GM12873 (cell line): ENCODE results near the gene CTNS.

ENCODE experiments used
- TF ChIP-seq, protein P1 (sequence below): IDR thresholded peaks from 2 replicates; pipeline ENCODE4 v1.5.1; 2012; ENCODE audit warnings: low read depth, mild to moderate bottlenecking, moderate library complexity, low read length, control low read depth; ENCODE audit not compliant: insufficient read depth; ENCODE audit errors: missing control alignments

Gene CTNS

DNA sequence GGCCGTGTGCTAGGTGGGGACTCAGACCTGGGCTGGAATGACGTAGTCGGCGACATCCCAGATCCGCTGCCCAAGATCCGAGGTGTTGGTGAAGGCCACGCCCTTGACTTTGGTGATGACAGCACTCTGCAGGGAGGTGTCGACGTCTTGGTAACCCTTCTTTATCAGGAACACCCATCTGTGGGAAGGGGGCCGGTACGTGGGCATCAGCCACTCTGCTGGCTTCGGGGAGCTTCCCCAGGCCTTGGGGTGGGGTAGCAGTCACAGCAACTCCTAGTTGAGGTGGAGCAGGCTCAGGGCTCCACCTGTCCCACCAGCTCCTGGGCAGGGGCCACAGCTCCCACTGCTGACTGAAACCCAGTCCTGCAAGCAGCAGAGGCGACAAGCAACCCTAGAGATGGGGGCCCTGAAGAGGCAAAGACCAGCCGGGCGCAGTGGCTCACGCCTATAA, 55.1 kb downstream of the CTNS start:
- TF ChIP-seq, protein P1, sequence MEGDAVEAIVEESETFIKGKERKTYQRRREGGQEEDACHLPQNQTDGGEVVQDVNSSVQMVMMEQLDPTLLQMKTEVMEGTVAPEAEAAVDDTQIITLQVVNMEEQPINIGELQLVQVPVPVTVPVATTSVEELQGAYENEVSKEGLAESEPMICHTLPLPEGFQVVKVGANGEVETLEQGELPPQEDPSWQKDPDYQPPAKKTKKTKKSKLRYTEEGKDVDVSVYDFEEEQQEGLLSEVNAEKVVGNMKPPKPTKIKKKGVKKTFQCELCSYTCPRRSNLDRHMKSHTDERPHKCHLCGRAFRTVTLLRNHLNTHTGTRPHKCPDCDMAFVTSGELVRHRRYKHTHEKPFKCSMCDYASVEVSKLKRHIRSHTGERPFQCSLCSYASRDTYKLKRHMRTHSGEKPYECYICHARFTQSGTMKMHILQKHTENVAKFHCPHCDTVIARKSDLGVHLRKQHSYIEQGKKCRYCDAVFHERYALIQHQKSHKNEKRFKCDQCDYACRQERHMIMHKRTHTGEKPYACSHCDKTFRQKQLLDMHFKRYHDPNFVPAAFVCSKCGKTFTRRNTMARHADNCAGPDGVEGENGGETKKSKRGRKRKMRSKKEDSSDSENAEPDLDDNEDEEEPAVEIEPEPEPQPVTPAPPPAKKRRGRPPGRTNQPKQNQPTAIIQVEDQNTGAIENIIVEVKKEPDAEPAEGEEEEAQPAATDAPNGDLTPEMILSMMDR, result peak; percentile 31

DNA sequence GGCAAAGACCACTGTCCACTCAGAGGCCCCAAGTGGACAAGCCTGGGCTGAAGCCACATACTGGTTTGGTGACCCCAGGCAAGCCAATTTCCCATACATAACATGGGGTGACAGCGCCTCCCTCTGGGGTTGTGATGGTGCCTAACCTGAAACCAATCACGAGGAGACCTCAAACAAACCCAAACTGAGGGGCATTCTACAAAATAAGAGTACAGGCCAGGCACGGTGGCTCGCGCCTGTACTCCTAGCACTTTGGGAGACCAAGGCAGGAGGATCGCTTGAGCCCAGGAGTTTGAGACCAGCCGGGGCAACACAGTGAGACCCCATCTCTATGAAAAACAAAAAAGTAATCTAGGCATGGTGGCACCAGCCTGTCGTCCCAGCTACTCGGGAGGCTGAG, 55.8 kb downstream of the CTNS start:
- TF ChIP-seq, protein P1, result peak; percentile 25

DNA sequence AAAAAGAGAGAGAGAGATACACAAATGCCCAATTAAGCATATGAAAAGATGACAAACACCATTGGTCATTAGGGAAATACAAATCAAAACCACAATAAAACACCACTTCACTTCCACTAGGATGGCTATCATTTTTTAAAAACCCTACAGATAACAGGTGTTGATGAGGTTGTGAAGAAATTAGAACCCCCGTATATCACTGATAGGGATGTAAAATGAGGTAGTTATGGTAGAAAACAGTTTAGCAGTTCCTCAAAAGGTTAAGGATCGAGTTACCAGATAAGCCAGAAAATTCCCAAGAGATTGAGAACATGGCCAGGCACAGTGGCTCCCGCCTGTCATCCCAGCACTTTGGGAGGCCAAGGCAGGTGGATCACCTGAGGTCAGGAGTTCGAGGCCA, 56.6 kb downstream of the CTNS start:
- TF ChIP-seq, protein P1, result no peak

DNA sequence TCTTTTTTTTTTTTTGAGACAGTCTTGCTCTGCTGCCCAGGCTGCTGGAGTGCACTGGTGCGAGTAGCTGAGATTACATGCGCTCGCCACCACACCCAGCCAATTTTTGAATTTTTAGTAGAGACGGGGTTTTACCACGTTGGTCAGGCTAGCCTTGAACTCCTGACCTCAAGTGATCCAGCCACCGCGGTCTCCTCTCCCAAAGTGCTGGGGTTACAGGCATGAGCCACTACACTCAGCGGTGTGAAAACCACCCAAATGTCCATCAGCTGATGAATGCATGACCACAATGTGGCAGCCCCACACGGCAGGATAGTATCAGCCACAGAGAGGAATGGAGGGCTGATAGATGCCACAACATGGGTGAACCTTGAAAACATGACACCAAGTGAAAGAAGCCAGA, 57.3 kb downstream of the CTNS start:
- TF ChIP-seq, protein P1, result no peak

DNA sequence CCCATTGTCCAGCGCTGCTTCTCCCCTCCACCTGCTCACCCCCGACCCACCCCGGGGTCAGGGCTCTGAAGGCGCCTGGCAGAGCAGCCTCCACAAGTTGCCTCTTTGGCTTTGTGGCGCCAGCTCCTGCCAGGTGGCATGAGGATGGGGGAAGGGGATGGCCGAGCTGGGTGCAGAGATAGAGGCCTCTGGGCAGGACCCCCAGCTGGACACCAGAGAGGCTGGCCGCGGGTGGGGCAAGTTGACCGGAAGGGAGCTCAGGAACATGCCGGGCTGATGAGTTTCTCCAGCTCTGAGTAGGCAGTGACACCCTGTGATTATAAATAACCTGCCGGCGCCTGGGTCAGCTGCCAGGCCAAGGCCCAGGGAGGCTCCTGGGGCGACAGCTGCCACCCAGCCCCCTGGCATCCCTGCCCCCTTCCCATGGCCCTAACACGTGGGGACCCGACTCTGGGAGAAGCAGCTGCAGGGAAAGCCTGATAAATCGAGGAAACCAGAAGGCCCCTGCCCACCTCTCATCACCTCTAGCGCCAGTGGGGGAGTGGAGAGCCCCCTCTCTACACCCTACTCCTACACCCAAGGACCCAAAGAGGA, 58.7 kb downstream of the CTNS start:
- TF ChIP-seq, protein P1, result no peak

DNA sequence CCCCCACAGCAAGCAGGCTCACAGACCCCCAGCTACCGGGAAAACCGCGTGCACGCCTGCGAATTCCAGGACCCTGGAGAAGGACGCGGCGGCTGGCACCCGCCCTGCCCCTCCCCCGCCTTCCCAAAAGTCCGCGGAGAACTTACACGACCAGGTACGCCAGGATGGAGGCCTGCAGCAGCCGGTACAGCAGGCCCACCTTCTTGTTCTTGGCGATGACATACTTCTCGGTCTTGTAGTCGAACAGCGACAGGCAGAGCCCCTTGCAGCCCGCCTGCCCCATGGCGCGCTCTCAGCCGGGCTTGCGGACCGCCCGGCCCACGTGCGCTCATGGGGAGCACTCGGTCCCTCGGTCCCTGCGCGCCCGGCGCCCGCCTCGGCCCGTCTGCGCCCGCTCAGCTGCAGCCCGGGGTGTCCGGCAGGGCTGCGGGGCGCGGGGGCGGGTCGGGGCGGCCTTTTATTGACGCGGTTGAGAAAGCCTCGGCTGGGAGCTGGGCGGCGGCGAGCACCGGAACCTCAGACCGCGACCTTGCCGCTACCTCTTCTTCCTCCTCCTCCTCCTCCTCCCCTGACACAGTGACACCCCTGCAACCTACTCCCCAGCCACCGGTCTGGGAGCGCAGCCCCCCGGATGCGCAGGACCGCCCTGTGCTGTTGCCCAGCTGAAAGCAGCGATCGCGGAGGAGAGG, 59.3 kb downstream of the CTNS start, which contains the start of gene P2RX5:
Gene P2RX5 (minus strand): TSS at position 433 of the 689 bp plus-strand sequence. CDS start 150 bp downstream, at position 283.
- TF ChIP-seq, protein P1, result no peak

DNA sequence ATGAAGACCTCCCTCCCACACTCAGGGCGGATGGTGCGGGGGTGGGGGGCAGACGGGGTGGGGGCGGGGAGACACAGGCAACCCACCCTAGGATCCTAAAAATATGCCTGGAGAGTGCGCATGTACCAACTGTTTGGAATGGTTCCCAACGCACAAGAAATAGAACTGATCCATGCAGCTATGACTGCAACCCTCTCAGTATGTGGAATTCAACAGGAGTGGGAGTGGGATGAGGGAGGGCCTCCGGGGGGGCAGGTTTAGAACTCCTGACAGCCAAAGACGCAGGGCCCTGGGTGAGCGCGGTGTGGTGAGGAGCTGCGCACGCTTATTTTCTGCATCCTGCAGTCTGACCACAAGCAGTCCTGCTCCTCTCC, 60.5 kb downstream of the CTNS start:
- TF ChIP-seq, protein P1, result no peak
